GM18499 (cell line): ENCODE results near the gene PPFIBP2.

ENCODE experiments used
- ATAC-seq: cut with Tn5 transposase; IDR thresholded peaks from one replicate; pipeline ENCODE4 v1.9.1; 2021; ENCODE audit warnings: moderate number of reproducible peaks; ENCODE audit not compliant: insufficient read depth, unreplicated experiment

Gene PPFIBP2

DNA sequence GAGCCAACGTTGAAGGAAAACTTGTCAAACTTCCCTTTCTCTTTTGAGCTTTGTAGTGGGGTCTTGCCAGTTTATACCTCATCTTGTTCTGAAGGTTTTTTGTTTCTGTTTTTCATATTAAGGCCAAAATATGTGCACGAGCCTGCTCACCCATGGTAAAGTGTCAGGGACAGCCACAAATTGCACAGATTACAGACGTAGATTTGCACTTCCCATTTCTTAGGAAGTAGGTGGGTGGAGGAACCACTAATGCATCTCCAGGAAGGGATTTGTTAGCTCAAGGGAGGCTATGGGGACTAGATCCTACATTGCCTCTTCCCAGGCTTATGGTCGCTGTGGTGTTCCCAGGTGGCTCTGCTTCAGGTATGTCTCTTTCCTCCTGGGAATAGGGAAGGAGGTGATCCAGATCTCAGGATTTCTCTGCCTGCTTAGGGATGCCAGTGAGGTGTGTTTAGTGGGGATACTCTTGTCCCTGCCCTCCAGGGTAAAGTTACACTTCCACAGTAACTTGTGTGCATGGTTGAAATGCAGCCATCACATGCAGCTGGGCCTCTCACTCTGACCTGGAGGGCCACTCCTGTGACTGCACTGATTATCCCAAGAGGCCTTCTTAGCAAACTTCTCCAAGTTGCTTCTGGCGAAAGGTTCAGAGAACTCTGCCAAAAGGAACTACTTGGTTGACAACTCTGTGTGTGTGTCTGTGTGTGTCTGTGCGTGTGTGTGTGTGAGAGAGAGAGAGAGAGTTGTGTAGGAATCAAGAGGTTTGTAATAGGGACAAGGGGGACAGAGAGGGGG is 9.8 kb downstream of the PPFIBP2 start:
- no peak for ATAC-seq

- ATAC-seq, result no peak
Measured at GRCh38 chr11:7524462-7525235, 10.8 kb downstream of the PPFIBP2 start.

GRCh38 chr11:7525424-7525823 is 11.6 kb downstream of the PPFIBP2 start:
- no peak for ATAC-seq

DNA sequence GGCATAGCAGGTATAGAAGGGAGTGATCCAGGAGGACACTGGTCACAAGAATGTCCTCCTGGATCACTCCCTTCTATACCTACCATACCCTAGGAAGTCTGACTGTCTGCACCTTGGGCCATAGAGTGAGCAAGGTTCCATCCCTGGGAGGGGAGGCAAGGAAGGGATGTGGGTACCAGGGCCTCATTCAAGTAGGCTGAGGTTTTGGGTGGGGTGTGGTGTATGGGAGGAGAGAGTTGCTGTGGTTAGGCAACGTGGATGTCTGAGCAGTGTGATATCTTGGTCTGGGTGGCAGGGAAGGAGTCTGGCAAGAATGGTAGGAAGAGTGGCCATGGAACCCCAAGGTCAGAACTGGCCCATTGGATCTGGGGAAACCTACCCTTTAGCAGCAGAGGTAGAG is 13.2 kb downstream of the PPFIBP2 start:
- no peak for ATAC-seq

GRCh38 chr11:7528514-7529049 is 14.8 kb downstream of the PPFIBP2 start:
- ATAC-seq, result no peak

DNA sequence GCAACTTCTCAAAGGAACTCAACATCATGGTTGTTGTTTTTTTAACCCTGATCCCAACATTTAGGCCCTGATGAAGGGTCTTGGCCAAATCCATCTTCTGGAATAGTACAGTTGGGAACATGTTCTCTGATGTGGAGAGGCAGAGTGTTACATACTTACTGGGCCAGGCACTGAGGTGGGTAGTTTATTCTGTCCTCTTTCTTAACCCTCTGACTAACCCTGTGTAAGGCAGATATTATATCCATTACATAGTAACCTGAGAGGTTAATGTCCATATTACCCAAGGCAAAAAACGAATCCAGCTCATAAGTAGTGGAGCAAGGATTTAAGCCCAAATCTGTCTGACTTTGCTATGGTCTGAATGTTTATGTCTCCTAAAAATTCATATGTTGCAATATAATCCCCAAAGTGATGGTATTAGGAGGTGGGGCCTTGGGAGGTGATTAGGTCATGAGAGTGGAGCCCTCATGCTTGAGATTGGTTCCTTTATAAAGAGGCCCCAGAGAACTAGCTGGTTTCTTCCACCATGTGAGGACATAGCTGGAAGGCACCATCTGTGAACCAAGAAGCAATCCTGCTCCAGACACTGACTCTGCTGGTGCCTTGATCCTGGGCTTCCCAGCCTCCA is 16.3 kb downstream of the PPFIBP2 start:
- no peak for ATAC-seq

GRCh38 chr11:7531011-7531410 is 17.2 kb downstream of the PPFIBP2 start:
- ATAC-seq, result no peak

GRCh38 chr11:7532405-7533145 is 18.8 kb downstream of the PPFIBP2 start:
- no peak for ATAC-seq

GRCh38 chr11:7533199-7534041 is 19.6 kb downstream of the PPFIBP2 start:
- ATAC-seq, result peak; percentile 5

GRCh38 chr11:7534042-7534378 is 20.2 kb downstream of the PPFIBP2 start:
- ATAC-seq, result peak; percentile 63

- no peak for ATAC-seq
Measured at GRCh38 chr11:7536100-7536499, 22.3 kb downstream of the PPFIBP2 start.

DNA sequence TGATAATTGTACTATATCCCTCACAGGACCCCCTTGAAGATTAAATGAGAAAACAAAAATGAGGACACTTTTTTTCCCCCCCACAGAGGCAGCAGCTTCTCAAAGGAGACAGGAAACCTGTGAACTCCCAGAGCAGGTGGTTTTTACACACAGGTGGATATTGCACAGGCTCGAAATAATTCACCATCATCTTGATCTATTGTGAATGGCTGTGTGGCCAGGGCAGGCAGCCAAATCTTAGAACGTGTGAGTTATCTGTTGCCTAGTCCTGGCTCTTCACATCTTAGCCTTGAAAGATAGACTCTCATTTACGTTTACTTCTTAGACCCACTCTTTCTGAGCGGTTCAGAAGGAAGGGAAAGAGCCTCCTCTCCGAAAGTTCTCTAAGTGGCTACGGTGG is 23.5 kb downstream of the PPFIBP2 start:
- no peak for ATAC-seq

DNA sequence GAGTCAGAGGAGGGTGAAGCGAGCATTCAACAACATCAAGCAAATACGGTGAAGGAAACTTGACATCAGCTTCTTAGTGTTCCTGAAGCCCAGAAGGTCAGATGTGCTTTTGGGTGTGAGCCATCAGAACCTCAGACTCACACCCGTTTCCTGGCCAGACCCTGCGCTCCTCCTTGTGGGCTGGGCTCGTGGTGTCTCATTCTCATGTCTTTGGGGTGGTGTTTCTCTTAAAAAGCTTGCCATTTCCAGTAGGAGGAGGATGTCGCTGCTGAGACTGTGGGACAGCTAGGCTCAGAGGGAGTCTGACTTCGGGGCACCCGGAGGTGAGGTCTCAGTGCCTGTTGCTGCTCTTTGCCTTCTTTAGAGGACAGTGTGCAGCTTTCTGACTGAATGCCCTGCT is 24.2 kb downstream of the PPFIBP2 start:
- ATAC-seq, result no peak

- no peak for ATAC-seq
Measured at GRCh38 chr11:7538466-7539454, 25.0 kb downstream of the PPFIBP2 start.

- ATAC-seq, result no peak
Measured at GRCh38 chr11:7540830-7541555, 27.2 kb downstream of the PPFIBP2 start.

GRCh38 chr11:7543302-7543701 is 29.5 kb downstream of the PPFIBP2 start:
- ATAC-seq, result no peak

GRCh38 chr11:7544021-7544420 is 30.2 kb downstream of the PPFIBP2 start:
- ATAC-seq, result no peak

GRCh38 chr11:7545611-7546010 is 31.8 kb downstream of the PPFIBP2 start:
- ATAC-seq, result no peak
